ENCODE results near the gene RIC8A. TPM values are rescaled to one million over a fixed set of nuclear protein-coding genes. Genes with fewer than 3 reads are reported as not detected.
"Not testable (repeated sequence)": the region's sequence is repeated elsewhere in the genome, so short reads cannot be mapped to it uniquely, and the experiment has no call there.

Gene RIC8A
- total RNA-seq (2014; rRNA removed; shearing (Covaris generic); ENCODE audit: low replicate concordance), result 80.2 and 115 TPM in 2 replicates

DNA sequence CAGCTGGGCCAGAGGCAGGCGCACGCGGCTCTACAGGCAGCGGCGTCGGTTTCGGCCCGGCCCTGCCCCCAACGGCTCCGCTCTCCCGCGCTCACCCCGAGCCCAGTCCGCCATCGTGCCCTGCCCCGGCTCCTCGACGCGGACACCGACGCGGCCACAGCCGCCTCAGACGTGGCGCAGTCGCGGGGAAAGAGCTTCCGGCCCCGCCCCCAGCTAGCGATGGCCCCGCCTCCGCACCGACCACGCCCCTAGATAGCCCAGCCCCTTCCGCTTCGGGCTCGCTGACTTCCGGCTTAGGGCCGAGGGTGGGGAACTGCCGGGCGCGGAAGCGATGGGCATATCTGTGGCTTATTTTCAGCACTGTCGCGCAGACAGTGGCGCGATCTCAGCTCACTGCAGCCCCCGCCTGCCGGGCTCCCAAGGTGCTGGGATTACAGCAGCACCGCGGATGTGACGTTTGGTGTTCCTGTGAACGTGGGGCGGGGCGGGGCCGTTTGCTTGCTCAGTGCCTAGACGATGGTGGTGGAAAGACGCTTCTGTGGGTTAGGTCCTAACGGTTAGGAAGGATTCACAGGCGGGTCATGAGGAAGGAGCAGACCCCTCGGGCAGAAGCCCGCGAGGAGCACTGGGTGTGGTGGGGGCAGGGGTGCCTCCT, at the start of gene RIC8A, which contains the start of gene BET1L:
Gene RIC8A (plus strand): TSS at position 501 of the 655 bp plus-strand sequence. CDS start 1,147 bp downstream, outside the sequence.
Gene BET1L (minus strand): TSS at position 192 of the 655 bp plus-strand sequence. CDS start 78 bp downstream, at position 114.
- DNase-seq (ENCODE audit: low read depth), result peak; percentile 97

GRCh38 chr11:180242-180641, 27.3 kb upstream of the RIC8A start:
- DNase-seq (ENCODE audit: low read depth); in situ Hi-C loops (cut with HindIII; ENCODE audit: low pct_unique_long_range_greater_than_20kb, low sequenced_read_pairs): not testable (repeated sequence)

More for the DNA sequence above, at the start of gene RIC8A, which contains the start of gene BET1L:
- in situ Hi-C loops (cut with HindIII; ENCODE audit: low pct_unique_long_range_greater_than_20kb, low sequenced_read_pairs), result no loop called here

- DNase-seq (ENCODE audit: low read depth); in situ Hi-C loops (cut with HindIII; ENCODE audit: low pct_unique_long_range_greater_than_20kb, low sequenced_read_pairs): not testable (repeated sequence)
Observed at GRCh38 chr11:189200-189783, 18.2 kb upstream of the RIC8A start.

DNA sequence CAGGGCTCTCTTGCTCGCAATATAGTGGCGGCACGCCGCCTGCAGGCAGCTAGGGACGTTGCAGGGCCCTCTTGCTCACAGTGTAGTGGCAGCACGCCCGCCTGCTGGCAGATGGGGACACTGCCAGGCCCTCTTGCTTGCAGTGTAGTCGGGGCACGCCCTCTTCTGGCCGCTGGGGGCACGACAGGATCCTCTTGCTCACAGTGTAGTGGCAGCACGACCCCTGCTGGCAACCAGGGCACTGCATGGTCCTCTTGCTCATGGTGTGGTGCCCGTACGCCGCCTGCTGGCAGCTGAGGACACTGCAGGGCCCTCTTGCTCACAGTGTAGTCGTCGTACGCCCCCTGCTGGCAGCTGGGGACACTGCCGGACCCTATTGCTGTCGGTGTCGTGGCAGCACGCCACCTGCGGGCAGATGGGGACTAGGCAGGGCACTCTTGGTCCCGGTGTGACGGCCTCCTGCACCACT, 17.6 kb upstream of the RIC8A start:
- in situ Hi-C loops (cut with HindIII; ENCODE audit: low pct_unique_long_range_greater_than_20kb, low sequenced_read_pairs), result not testable (repeated sequence)

DNA sequence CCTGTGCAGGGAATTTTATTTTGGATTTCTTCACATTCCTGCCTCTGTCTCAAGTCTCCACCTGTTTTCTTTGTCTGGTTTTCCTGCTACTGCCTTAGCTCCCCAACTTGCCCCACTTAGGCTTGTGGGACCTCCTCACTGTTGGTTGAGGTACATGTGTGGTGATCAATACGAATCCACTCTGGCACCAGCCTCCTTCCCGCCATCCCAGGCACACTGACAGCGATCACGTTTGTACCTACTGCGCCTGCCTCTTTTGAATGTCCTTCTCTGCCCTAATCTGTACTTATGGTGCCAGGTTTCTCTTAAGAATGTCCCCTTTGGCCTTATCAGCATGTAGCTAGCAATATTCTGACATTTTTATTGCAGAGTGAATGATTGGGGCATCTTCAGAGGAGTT, 17.0 kb upstream of the RIC8A start:
- in situ Hi-C loops (cut with HindIII; ENCODE audit: low pct_unique_long_range_greater_than_20kb, low sequenced_read_pairs); DNase-seq (ENCODE audit: low read depth): not testable (repeated sequence)

More for the DNA sequence above, 17.6 kb upstream of the RIC8A start:
- not testable (repeated sequence) for DNase-seq (ENCODE audit: low read depth)

DNA sequence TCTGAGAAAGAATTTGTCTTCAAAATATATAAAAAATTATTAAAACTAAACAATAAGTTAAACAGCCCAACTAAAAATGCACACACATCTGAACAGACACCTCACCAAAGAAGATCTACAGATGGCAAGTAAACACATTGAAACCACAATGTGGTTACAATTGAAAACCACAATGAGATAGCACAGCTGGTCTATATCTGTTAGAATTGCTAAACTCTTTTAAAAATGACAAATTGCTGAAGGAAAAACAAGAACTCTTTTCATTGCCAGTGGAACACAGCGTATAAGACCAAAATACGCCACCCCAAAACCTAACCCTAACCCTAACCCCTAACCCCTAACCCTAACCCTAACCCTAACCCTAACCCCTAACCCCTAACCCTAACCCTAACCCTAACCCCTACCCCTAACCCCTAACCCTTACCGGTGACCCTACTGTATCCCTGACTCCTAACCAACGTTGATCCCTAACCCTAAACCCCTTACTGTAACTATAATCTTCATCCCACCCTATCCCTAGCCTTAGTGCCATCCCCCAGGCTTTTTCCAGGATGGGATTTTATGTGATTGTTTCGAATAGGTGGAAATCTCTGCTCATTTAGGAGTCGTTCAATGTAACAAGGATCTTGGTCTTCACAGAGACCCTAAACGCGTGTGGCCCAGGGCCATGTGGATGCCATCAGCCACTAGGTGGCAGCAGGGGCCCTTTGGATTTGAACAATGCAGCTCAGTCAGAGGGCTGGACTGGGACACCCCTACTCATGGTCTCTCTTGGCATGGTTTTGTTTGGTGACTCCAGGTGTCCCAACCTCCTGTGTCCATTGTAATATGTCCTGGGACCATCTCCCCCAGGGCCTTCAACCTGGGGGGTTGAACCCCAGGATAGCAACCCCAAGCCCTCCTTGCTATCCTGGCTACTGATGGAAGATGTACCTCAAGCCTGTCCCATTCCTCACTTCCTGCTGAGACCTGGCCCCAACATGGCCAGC, 15.7 kb upstream of the RIC8A start:
- DNase-seq (ENCODE audit: low read depth); in situ Hi-C loops (cut with HindIII; ENCODE audit: low pct_unique_long_range_greater_than_20kb, low sequenced_read_pairs): not testable (repeated sequence)

- DNase-seq (ENCODE audit: low read depth); in situ Hi-C loops (cut with HindIII; ENCODE audit: low pct_unique_long_range_greater_than_20kb, low sequenced_read_pairs): not testable (repeated sequence)
Observed at GRCh38 chr11:192674-193128, 14.8 kb upstream of the RIC8A start, which contains the start of gene SCGB1C1. Gene SCGB1C1, plus strand, starts transcription at chr11:193078. Its CDS starts 22 bp downstream, at chr11:193100.

DNA sequence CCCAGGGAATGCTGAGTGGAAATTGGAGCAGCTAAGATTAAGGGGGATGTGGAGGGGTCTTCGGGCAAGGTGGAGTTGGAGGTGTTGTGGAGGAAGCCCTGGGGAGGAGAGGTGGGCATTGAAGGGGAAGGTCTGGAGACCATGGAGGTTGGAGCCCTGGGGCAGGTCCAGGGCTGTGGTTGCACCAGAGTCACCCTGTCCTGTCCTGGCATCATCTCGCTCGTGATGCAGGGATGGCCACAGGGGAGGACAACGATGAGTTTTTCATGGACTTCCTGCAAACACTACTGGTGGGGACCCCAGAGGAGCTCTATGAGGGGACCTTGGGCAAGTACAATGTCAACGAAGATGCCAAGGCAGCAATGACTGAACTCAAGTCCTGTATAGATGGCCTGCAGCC, 14.0 kb upstream of the RIC8A start:
- DNase-seq (ENCODE audit: low read depth); in situ Hi-C loops (cut with HindIII; ENCODE audit: low pct_unique_long_range_greater_than_20kb, low sequenced_read_pairs): not testable (repeated sequence)

DNA sequence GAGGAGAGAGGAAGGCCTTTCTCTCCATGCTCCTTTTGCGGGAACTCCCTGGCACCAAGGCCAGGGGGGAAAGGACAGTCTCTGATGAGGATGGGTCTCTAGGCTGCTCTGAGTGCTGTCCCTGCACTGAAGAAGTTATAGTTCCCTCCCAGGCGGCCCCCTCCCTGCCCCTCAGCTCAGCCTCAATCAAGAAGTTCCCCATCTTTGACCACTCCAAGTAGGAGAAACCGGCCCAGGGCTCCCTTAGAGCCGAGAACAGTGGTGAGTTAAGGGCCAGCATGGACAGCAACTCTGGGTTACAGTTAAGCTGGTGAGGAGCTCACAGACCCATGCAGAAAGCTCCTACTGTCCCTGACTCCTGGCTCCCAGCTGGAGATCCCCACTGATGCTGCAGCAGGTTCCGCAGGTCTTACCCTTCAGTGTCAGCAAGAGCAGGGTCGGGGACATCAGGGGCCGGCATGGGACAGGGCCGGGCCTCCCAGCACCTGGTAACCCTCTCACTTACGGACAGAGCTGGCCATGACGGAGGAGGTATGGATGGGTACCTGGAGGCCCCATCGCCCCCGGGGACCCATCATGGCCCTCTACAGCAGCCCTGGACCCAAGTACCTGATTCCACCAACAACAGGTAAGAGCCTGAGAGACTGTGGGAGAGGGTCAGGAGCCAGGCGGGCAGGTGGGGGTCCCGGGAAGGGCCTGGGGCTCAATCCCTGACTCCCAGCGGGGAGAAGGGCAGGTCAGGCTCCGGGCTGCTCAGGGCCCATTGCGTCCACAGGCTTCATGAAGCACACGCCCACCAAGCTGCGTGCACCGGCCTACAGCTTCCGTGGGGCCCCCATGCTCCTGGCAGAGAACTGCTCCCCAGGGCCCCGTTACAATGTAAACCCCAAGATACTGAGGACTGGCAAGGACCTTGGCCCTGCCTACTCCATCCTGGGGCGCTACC, 10.4 kb upstream of the RIC8A start:
- in situ Hi-C loops (cut with HindIII; ENCODE audit: low pct_unique_long_range_greater_than_20kb, low sequenced_read_pairs), result no loop called here
- no peak for DNase-seq (ENCODE audit: low read depth)

GRCh38 chr11:197741-198235, 9.7 kb upstream of the RIC8A start:
- no peak for DNase-seq (ENCODE audit: low read depth)
- in situ Hi-C loops (cut with HindIII; ENCODE audit: low pct_unique_long_range_greater_than_20kb, low sequenced_read_pairs), result no loop called here

- DNase-seq (ENCODE audit: low read depth), result no peak
- in situ Hi-C loops (cut with HindIII; ENCODE audit: low pct_unique_long_range_greater_than_20kb, low sequenced_read_pairs), result no loop called here
Observed at GRCh38 chr11:198236-198806, 9.2 kb upstream of the RIC8A start.

DNA sequence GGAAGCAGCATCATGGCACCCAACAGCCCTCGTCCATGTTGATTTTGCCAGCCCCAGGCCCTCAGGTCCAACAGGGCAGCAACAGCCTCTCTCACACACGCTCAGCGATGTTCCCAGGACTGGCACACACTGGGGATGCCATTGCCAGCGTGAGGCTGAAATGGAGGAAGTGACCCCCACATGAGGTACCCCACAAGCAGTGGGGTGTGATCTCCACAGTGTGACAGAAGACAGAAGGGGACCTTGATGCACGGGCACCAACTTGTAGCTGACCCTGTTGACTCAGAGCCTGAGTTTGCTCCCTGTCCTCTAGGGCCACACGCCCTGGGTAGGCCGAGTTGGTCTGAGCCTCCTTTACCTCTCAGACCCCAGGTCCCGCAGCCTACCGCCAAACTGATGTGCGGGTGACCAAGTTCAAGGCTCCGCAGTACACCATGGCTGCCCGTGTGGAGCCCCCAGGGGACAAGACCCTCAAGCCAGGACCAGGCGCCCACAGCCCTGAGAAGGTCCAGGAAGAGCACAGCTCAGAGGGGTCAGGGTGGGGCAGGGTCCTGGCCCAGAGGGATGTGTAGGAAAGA, 8.4 kb upstream of the RIC8A start:
- in situ Hi-C loops (cut with HindIII; ENCODE audit: low pct_unique_long_range_greater_than_20kb, low sequenced_read_pairs), result no loop called here

DNA sequence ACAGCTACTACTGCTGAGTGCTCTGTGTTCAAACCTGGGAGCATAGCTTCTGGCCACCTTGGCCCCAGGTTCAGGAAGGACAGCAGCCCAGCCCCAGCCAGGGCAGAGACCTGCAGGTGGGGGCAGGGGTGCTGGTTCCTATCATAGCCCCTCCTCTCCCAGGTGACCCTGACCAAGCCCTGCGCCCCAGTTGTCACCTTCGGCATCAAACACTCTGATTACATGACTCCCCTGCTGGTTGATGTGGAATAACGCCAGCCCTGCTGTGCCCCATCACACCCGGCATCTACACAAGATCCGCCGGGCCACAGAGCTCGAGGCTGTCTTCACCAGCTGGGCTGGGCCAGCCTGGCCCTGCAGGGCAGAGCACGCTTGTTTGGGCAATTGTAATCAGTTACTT, 7.7 kb upstream of the RIC8A start:
- in situ Hi-C loops (cut with HindIII; ENCODE audit: low pct_unique_long_range_greater_than_20kb, low sequenced_read_pairs), result no loop called here
- DNase-seq (ENCODE audit: low read depth), result no peak

More for the DNA sequence above, 8.4 kb upstream of the RIC8A start:
- no peak for DNase-seq (ENCODE audit: low read depth)

- DNase-seq (ENCODE audit: low read depth), result no peak
- in situ Hi-C loops (cut with HindIII; ENCODE audit: low pct_unique_long_range_greater_than_20kb, low sequenced_read_pairs), result no loop called here
Observed at GRCh38 chr11:200224-201003, 7.1 kb upstream of the RIC8A start.

- DNase-seq (ENCODE audit: low read depth), result no peak
- in situ Hi-C loops (cut with HindIII; ENCODE audit: low pct_unique_long_range_greater_than_20kb, low sequenced_read_pairs), result no loop called here
Observed at GRCh38 chr11:201966-202365, 5.5 kb upstream of the RIC8A start.

DNA sequence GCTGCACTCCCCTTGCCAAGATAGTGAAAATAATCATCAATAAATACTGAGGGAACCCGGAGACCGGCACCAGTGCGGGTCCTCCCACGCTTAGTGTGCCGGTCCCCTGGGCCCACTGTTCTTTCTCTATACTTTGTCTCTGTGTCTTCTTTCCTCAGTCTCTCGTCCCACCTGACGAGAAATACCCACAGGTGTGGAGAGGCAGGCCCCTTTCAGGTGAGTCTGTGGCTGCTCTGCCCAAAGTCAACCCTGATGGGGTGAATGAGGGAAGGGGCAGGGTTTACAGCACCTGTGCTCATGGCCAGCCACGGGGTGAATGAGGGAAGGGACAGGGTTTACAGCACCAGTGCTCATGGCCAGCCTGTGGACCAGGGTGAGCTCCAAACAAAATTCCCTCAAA, 5.0 kb upstream of the RIC8A start:
- DNase-seq (ENCODE audit: low read depth), result no peak
- in situ Hi-C loops (cut with HindIII; ENCODE audit: low pct_unique_long_range_greater_than_20kb, low sequenced_read_pairs), result no loop called here

Measured in Caki2 (cell line).